ENCODE data around the gene MRPL57.

DNA sequence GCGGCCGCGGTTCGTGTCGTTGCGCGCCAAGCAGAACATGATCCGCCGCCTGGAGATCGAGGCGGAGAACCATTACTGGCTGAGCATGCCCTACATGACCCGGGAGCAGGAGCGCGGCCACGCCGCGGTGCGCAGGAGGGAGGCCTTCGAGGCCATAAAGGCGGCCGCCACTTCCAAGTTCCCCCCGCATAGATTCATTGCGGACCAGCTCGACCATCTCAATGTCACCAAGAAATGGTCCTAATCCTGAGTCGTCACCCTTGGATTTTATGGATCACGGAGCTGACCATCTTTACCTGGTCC, 475 bp downstream of the MRPL57 start:
- TF ChIP-seq, protein P1, sequence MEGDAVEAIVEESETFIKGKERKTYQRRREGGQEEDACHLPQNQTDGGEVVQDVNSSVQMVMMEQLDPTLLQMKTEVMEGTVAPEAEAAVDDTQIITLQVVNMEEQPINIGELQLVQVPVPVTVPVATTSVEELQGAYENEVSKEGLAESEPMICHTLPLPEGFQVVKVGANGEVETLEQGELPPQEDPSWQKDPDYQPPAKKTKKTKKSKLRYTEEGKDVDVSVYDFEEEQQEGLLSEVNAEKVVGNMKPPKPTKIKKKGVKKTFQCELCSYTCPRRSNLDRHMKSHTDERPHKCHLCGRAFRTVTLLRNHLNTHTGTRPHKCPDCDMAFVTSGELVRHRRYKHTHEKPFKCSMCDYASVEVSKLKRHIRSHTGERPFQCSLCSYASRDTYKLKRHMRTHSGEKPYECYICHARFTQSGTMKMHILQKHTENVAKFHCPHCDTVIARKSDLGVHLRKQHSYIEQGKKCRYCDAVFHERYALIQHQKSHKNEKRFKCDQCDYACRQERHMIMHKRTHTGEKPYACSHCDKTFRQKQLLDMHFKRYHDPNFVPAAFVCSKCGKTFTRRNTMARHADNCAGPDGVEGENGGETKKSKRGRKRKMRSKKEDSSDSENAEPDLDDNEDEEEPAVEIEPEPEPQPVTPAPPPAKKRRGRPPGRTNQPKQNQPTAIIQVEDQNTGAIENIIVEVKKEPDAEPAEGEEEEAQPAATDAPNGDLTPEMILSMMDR (IDR thresholded peaks at IDR 0.05), result no peak
- TF ChIP-seq ZFX (IDR thresholded peaks at IDR 0.05; ENCODE audit: borderline replicate concordance), result no peak

All from 22Rv1 (cell line).